GM12878 (cell line): ENCODE data around the gene LIM2. TPM values are rescaled to one million over a fixed set of nuclear protein-coding genes. Genes with fewer than 3 reads are reported as not detected.

ENCODE experiments used
- ATAC-seq: fragments of 200-7000 bp; cut with Tn5 transposase; 3 replicates; pipeline ENCODE4 v1.9.1; 2020; ENCODE audit warnings: mild to moderate bottlenecking, moderate library complexity
- BruUV-seq: library from RNA; stranded (reverse); fragments of 400-500 nt; replicated peaks from 2 replicates; lab custom pipeline; 2021; lab: Mats Ljungman, UMichigan
- CTCF ChIA-PET: fragments of 300-600 bp; sonication (Branson Sonifier 250); formaldehyde crosslinking; extraction: SDS; loops from one replicate; lab custom pipeline; 2021; ENCODE audit warnings: inconsistent platforms; lab: Yijun Ruan, JAX
- POLR2A ChIA-PET: fragments of 350-600 bp; formaldehyde crosslinking; extraction: SDS; loops from one replicate; lab custom pipeline; 2021; ENCODE audit warnings: inconsistent platforms; lab: Charles Lee
- RAD21 ChIA-PET: fragments of 300-600 bp; sonication (Branson Sonifier 250); formaldehyde crosslinking; loops from one replicate; lab custom pipeline; 2023; ENCODE audit warnings: antibody characterized with exemption; ENCODE audit not compliant: unreplicated experiment; lab: Charles Lee
- SMC1A ChIA-PET: fragments of 300-600 bp; sonication (Branson Sonifier 250); formaldehyde crosslinking; loops from one replicate; lab custom pipeline; 2023; ENCODE audit not compliant: unreplicated experiment, uncharacterized antibody; lab: Charles Lee
- DNase-seq: peaks from one replicate; pipeline ENCODE4 v3.0.0-alpha.2; 2011; ENCODE audit warnings: low read depth, low spot score
- FAIRE-seq: peaks from 3 replicates; lab custom pipeline; 2011; peaks lifted over from hg19 to GRCh38; lab: Jason Lieb, UNC
- H2AFZ ChIP-seq: 2 replicates; pipeline ENCODE4 v1.6.0; 2011; ENCODE audit warnings: low read depth, low read length, control low read depth; ENCODE audit not compliant: control insufficient read depth
- H3K27ac ChIP-seq: 2 replicates; pipeline ENCODE4 v1.5.1; 2011; ENCODE audit warnings: control low read depth; ENCODE audit not compliant: control insufficient read depth, insufficient read depth
- H3K27me3 ChIP-seq, 2 experiments: replicated peaks in 1 of 2; 2 replicates each; pipeline versions ENCODE4 v1.6.0 to v1.6.1; 2011; ENCODE audit warnings: low read length in 1 of 2; ENCODE audit not compliant: control insufficient read depth in 2 of 2, insufficient read depth in 2 of 2
- H3K36me3 ChIP-seq, 2 experiments: 2 replicates each; pipeline ENCODE4 v1.5.1; 2011; ENCODE audit warnings: low read length in 1 of 2; ENCODE audit not compliant: control insufficient read depth in 2 of 2, insufficient read depth in 2 of 2
- H3K4me1 ChIP-seq: 2 replicates; pipeline ENCODE4 v1.6.1; 2011; ENCODE audit warnings: mild to moderate bottlenecking, low read length, moderate library complexity, mixed read lengths; ENCODE audit not compliant: control insufficient read depth, insufficient read depth
- H3K4me2 ChIP-seq: 2 replicates; pipeline ENCODE4 v1.6.0; 2011; ENCODE audit warnings: control low read depth; ENCODE audit not compliant: control insufficient read depth, insufficient read depth
- H3K4me3 ChIP-seq: fragments of 200-600 bp; sonication (generic); 2 replicates; pipeline ENCODE4 v1.5.1; 2016
- H3K79me2 ChIP-seq: 2 replicates; pipeline ENCODE4 v1.6.0; 2011; ENCODE audit warnings: low read length; ENCODE audit not compliant: control insufficient read depth, insufficient read depth
- H3K9ac ChIP-seq: 2 replicates; pipeline ENCODE4 v1.8.0; 2011; ENCODE audit warnings: low read length, control low read depth, mixed read lengths; ENCODE audit not compliant: control insufficient read depth, insufficient read depth
- H3K9me3 ChIP-seq: replicated peaks from 3 replicates; pipeline ENCODE4 v1.5.1; 2011; ENCODE audit warnings: mild to moderate bottlenecking, low read length; ENCODE audit not compliant: control insufficient read depth, insufficient read depth
- H4K20me1 ChIP-seq: 2 replicates; pipeline ENCODE4 v1.6.0; 2011; ENCODE audit not compliant: control insufficient read depth, insufficient read depth
- IKZF1 ChIP-seq: fragments of 450-650 bp; conservative IDR thresholded peaks from 2 replicates; pipeline ENCODE4 v1.6.1; 2017; ENCODE audit warnings: antibody characterized with exemption, mild to moderate bottlenecking
- POU2F2 ChIP-seq: IDR thresholded peaks from 3 replicates; pipeline ENCODE4 v1.6.1; 2011; ENCODE audit warnings: low read depth, mild to moderate bottlenecking, low read length, borderline replicate concordance
- WGBS: methylation state at CpG from one replicate; pipeline ENCODE4 v1.1.6; 2016; ENCODE audit warnings: low lambda C conversion rate; ENCODE audit not compliant: insufficient replicate concordance, insufficient coverage; ENCODE audit errors: missing lambda C conversion rate; 5-methylcytosine and 5-hydroxymethylcytosine counted together
- in situ Hi-C: fragments of 300-500 bp; cut with MboI; formaldehyde crosslinking; loops from 9 replicates; pipeline ENCODE4 v1.14.3; 2018; ENCODE audit warnings: mixed read lengths
- intact Hi-C: fragments of 100-400 bp; cut with micrococcal nuclease; formaldehyde crosslinking; loops from one replicate; pipeline ENCODE4 v1.14.2; 2022; ENCODE audit not compliant: unreplicated experiment
- polyA plus RNA-seq, 11 experiments: library from polyadenylated mRNA; depleted of rRNA in 4 of 11; unstranded in 6 of 11; stranded (reverse) in 5 of 11; fragments of >200 nt; fragmentation: Nextera tagmentation in 4 of 11; fragmentation: Illumina TruSeq in 1 of 11; extraction: Ambion mirVana in 4 of 11; extraction: Trizol in 1 of 11; gene quantifications; 1 replicate in 1 of 11; 2 replicates in 10 of 11; pipeline versions ENCODE4 v1.2.1 to v1.2.3, GENCODE V29; 2011 to 2016; ENCODE audit warnings: inconsistent platforms in 2 of 11, missing spikeins in 2 of 11, low read depth in 1 of 11
- total RNA-seq, 4 experiments: library from RNA; depleted of rRNA in 3 of 4; stranded (reverse); fragments of >200 nt in 3 of 4; fragmentation: Illumina TruSeq in 1 of 4; extraction: Trizol in 1 of 4; gene quantifications; 2 replicates each; pipeline versions ENCODE4 v1.2.1 to v1.2.3, GENCODE V29; 2013 to 2021
- TF ChIP-seq, protein P1 (sequence below): IDR thresholded peaks from 2 replicates; pipeline ENCODE4 v1.6.1; 2011; ENCODE audit warnings: low read depth, low read length, improper control_type of control experiment, borderline replicate concordance

The LIM2 gene
- total and polyA plus RNA-seq, 10 of the 15 experiments (the other 5 are each of a cell fraction or from before 2014, with no cell fraction given) = not detected

DNA sequence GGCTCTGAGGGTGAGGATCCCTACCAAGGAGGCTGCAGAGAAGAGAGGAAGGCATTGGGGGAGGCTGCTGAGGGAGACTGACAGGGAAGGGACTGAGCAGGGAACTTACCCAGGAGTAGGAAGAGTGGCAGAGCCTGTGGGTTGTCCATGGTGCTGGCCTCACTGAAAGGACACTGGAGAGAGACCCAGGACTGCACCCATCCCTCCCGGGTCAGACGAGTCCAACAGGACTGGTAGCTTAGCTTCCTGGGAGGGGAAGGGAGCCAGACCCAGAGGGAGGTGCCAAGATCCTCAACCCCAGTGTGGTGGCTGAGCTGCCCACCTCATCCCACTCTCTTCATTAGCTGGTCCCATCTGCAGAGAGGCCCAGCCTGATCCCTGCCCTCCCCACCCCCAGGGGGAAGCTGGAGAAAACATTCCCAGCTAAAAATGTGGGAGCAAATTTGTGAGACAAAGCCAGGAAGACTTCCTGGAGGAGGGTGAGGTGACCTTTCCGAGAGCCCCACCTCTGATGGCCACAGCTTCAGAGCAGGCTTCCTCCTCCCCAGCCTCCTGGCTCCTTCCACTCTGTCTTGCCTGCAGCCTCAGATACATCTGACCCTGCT, 45.7 kb downstream of the LIM2 start, which contains the start of gene VSIG10L:
TSS of gene VSIG10L (minus strand) at position 164 of the 605 bp plus-strand sequence. CDS start at position 149, 15 bp downstream.
- intact Hi-C loops (no loop called here), in situ Hi-C loops (no loop called here)
- FAIRE-seq (no peak), DNase-seq (no peak), ATAC-seq (no peak)
- POLR2A ChIA-PET = interaction anchor here (1.1 kb wide), 1 partner anchor 15 kb away, joined by 3 read pairs; no protein-coding TSS in a partner anchor
- Histone ChIP-seq H3K4me1 (peaks cover 21% of the 10 kb centered on the region), H3K27ac (no peak within 1 kb of the TSS), H3K4me3 (no peak within 1 kb of the TSS), H3K79me2 (no peaks in the 10 kb centered on the region), H4K20me1 (no peaks in the 10 kb centered on the region), H3K27me3 (no peaks in the 10 kb centered on the region), H2AFZ (no peak within 1 kb of the TSS), H3K4me2 (no peak within 1 kb of the TSS), H3K36me3 (no peaks in the 10 kb centered on the region; a peak in 1 of 4 replicates), H3K9ac (no peak within 1 kb of the TSS), H3K9me3 (no peaks in the 10 kb centered on the region)
- no TSS peak for BruUV-seq
- CTCF ChIA-PET = interaction anchor here (1.3 to 5.1 kb wide), 8 partner anchors 24 to 99 kb away, joined by 3 to 47 read pairs (median 8); partner anchors contain the start of gene ETFB
- TF ChIP-seq POU2F2 (no peak), IKZF1 (0 out of 2 replicates have a peak, but pooled peaks have one; percentile 5)
- SMC1A ChIA-PET = interaction anchor here (0.9 to 1.6 kb wide), 3 partner anchors 35 to 75 kb away, joined by 3 to 4 read pairs (median 3); no protein-coding TSS in a partner anchor
- 55% methylated on average over 3 of the region's 3 CpGs for WGBS
- RAD21 ChIA-PET = interaction anchor here (0.7 to 1.3 kb wide), 3 partner anchors 53 to 92 kb away, joined by 3 to 7 read pairs (median 3); no protein-coding TSS in a partner anchor

DNA sequence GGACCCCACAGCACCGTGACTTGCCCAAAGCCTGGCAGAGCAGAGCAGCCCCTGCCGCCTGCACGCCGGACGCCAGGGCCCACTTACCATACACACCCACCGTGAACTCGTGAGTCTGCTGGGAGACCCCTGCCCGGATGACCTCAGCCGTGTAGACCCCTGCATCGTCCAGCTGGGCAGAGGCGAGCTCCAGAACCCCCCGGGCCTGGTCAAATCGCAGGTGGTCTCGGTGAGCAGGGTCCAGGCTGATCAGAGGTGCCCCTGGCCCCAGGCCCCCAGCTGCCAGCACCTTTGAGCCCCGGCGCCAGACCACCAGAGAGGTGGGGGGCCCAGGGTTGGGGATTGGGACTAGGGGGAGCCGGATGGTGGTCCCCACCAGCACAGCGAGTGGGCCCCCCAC, 46.7 kb downstream of the LIM2 start:
- intact Hi-C loops = no loop called here
- no peak overlapping the region for H3K27ac ChIP-seq
- CTCF ChIA-PET = interaction anchor here (0.7 to 5.1 kb wide), 8 partner anchors 25 to 100 kb away, joined by 3 to 47 read pairs (median 6); partner anchors contain the start of gene ETFB
- POLR2A ChIA-PET = interaction anchor here (1.1 to 2.6 kb wide), 3 partner anchors 16 to 54 kb away, joined by 3 to 12 read pairs (median 11); partner anchors contain the start of gene ETFB
- in situ Hi-C loops = no loop called here
- H3K9me3 ChIP-seq = no peaks in the 10 kb centered on the region
- no peaks in the 10 kb centered on the region for H4K20me1 ChIP-seq
- H3K36me3 ChIP-seq = no peaks in the 10 kb centered on the region; a peak in 1 of 4 replicates
- H3K27me3 ChIP-seq = no peaks in the 10 kb centered on the region
- RAD21 ChIA-PET = interaction anchor here (0.7 to 2.2 kb wide), 4 partner anchors 27 to 93 kb away, joined by 3 to 9 read pairs (median 5); no protein-coding TSS in a partner anchor
- no peak overlapping the region for H3K4me3 ChIP-seq
- FAIRE-seq = no peak
- peaks cover 21% of the 10 kb centered on the region for H3K4me1 ChIP-seq
- SMC1A ChIA-PET = interaction anchor here (0.7 to 1.4 kb wide), 3 partner anchors 36 to 98 kb away, joined by 3 to 4 read pairs (median 3); no protein-coding TSS in a partner anchor
- TF ChIP-seq, protein P1, sequence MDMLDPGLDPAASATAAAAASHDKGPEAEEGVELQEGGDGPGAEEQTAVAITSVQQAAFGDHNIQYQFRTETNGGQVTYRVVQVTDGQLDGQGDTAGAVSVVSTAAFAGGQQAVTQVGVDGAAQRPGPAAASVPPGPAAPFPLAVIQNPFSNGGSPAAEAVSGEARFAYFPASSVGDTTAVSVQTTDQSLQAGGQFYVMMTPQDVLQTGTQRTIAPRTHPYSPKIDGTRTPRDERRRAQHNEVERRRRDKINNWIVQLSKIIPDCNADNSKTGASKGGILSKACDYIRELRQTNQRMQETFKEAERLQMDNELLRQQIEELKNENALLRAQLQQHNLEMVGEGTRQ = no peak
- no peak for ATAC-seq
- no peak overlapping the region for H3K4me2 ChIP-seq
- BruUV-seq = no TSS peak
- WGBS = 85% methylated on average over 18 of the region's 18 CpGs
- H3K79me2 ChIP-seq = no peaks in the 10 kb centered on the region
- H3K9ac ChIP-seq = no peak overlapping the region
- no peak for DNase-seq
- H2AFZ ChIP-seq = no peak overlapping the region
